Measurements from ENCODE around the gene APLNR. TPM values are rescaled to one million over a fixed set of nuclear protein-coding genes. Genes with fewer than 3 reads are reported as not detected.

The APLNR gene
- total RNA-seq, 5 donors from 2014 or later (not counting 1 experiment from before 2014, with no cell fraction given), result not detected

DNA sequence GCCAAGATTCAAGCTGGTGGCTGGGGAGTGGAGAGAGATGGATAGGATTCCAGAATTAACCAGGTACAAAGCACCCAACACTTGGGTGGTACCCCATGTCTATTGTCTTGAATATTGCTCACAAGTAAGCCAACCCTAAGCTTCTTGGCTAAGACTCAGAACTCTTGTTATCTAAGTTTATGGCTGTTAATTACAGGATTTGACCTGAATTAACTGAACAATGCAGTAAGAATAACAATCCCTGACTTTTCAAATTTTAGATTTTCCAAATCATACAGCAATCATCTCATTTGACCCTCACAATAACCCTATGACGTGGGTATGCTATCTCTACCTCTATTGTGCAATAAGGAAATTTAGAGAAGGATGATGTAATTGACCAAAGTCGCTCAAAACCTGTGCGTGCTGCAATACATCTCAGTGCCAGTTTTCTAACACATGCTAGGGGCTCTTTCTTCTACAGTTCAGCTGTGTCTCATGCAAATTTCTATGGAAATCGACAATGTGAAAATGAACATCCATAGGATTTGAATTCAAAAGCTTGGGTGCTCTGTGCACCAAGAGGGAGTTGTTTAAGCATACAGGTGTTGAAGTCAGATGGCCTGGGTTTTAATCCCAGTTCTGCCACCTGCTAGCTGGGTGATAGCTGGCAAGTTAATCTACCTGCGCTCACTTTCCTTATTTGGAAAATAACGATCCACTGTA, 40.1 kb upstream of the APLNR start:
- no peak for ATAC-seq (replicated peaks in 1 of 4)
- Histone ChIP-seq H3K27me3 (replicated peaks in 1 of 2; ENCODE audit: control insufficient read depth in 2 of 2, extremely low read depth in 1 of 2, insufficient read depth in 2 of 2, low read length in 1 of 2) (peaks cover 4 to 10% of the 10 kb centered on the region in 2 experiments), H3K27ac (ENCODE audit: low read length) (no peak overlapping the region), H3K9me3 (no peaks in the 10 kb centered on the region), H3K4me3 (ENCODE audit: control insufficient read depth in 1 of 2, extremely low read depth in 1 of 2, low read length in 1 of 2) (no peak overlapping the region), H3K36me3 (ENCODE audit: control insufficient read depth in 2 of 2, extremely low read depth in 1 of 2, insufficient read depth in 1 of 2, low read length in 1 of 2) (no peaks in the 10 kb centered on the region), H3K4me1 (ENCODE audit: control insufficient read depth in 1 of 2, extremely low read depth in 1 of 2, insufficient read depth in 2 of 2, low read length in 2 of 2) (no peaks in the 10 kb centered on the region)
- DNase-seq, result no peak
- Mint-ChIP-seq H3K4me3 (no peak overlapping the region), H3K4me1 (peaks cover 2 to 7% (median 4%) of the 10 kb centered on the region in 3 donors), H3K27me3 (peaks cover 20 to 25% of the 10 kb centered on the region in 2 donors), H3K27ac (no peak overlapping the region), H3K9me3 (peaks cover 4 to 8% (median 5%) of the 10 kb centered on the region in 3 donors), H3K36me3 (no peaks in the 10 kb centered on the region)
- ChIA-PET CTCF (no interaction called here), POLR2A (no interaction called here)
- 60% methylated on average over 2 of the region's 6 CpGs for WGBS (ENCODE audit: insufficient coverage)

DNA sequence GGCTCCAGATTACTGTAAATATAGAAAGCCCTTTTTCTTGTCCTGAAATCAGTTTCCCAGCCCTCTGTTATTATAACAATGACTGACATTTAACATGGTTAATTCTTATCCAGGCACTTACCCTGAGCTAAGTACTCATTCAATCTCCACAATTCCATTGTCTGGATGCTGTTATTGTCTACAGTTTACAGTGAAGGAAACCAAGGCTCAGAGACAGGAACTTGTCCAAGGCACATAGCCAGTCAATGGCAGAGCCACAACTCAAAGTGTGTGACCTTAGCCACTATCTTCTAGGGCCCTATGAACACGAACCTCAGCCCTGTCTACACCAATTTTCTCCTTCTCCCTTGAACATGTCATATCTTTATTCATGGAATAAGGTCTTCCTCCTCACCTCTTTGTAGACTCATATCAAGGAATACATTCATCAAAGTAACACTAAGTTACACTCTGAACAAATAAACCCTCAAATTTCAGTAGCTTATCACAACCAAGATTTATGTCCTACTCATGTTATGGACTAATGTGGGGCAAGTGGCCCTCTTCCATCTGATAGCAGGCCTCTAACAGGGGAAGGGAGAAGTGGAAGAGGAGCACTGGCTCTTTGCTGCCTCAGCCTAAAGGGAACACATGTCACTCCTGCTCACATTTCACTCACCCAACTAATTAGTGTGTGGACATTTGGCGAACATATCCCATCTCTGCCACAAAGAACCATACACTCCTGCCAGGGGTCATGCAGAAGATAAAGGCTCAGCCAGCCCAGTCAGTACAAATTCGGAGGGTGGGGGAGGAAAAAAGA, 39.3 kb upstream of the APLNR start:
- Histone ChIP-seq H3K27ac (ENCODE audit: low read length) (no peak overlapping the region), H3K4me1 (ENCODE audit: control insufficient read depth in 1 of 2, extremely low read depth in 1 of 2, insufficient read depth in 2 of 2, low read length in 2 of 2) (no peaks in the 10 kb centered on the region), H3K27me3 (replicated peaks in 1 of 2; ENCODE audit: control insufficient read depth in 2 of 2, extremely low read depth in 1 of 2, insufficient read depth in 2 of 2, low read length in 1 of 2) (peaks cover 4 to 10% of the 10 kb centered on the region in 2 experiments), H3K4me3 (ENCODE audit: control insufficient read depth in 1 of 2, extremely low read depth in 1 of 2, low read length in 1 of 2) (no peak overlapping the region), H3K36me3 (ENCODE audit: control insufficient read depth in 2 of 2, extremely low read depth in 1 of 2, insufficient read depth in 1 of 2, low read length in 1 of 2) (no peaks in the 10 kb centered on the region), H3K9me3 (no peaks in the 10 kb centered on the region)
- CTCF ChIA-PET, result no interaction called here
- Mint-ChIP-seq H3K4me3 (no peak overlapping the region), H3K9me3 (peaks cover 4 to 8% (median 5%) of the 10 kb centered on the region in 3 donors), H3K36me3 (no peaks in the 10 kb centered on the region), H3K27me3 (peaks cover 20 to 30% of the 10 kb centered on the region in 2 donors), H3K4me1 (peaks cover 2 to 7% (median 4%) of the 10 kb centered on the region in 3 donors), H3K27ac (no peak overlapping the region)
- 47% methylated on average over 2 of the region's 3 CpGs for WGBS (ENCODE audit: insufficient coverage)
- POLR2A ChIA-PET, result no interaction called here
- ATAC-seq (replicated peaks in 1 of 4) (no peak), DNase-seq (no peak)

DNA sequence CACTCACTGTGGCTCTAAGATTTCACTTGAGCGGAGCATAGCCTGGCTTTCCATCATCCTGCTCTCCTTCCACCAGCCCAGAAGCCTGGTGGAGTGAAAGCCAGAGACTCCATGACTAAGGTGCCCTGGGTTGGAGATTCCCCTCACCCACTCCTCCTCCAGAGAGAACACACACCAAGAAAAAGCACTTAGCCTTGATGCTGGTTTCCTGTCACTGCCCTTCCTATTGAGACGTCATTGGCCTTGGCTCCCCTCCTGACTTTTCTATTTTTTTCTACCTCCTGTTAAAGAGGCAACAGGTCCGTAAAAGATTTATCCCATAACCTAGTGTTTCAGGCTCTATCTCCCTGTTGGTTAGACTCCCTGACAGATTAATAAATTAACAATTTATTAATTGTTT, 38.5 kb upstream of the APLNR start:
- H3K9me3 ChIP-seq, result no peaks in the 10 kb centered on the region
- H3K9me3 Mint-ChIP-seq, result peaks cover 4 to 8% (median 5%) of the 10 kb centered on the region in 3 donors
- H3K27ac ChIP-seq (ENCODE audit: low read length), result no peak overlapping the region
- ChIA-PET CTCF (no interaction called here), POLR2A (no interaction called here)
- ATAC-seq (replicated peaks in 1 of 4), result no peak
- WGBS (ENCODE audit: insufficient coverage), result 0% methylated on average over 1 of the region's 3 CpGs
- peaks cover 4 to 16% of the 10 kb centered on the region in 2 experiments for H3K27me3 ChIP-seq (replicated peaks in 1 of 2; ENCODE audit: control insufficient read depth in 2 of 2, extremely low read depth in 1 of 2, insufficient read depth in 2 of 2, low read length in 1 of 2)
- H3K27me3 Mint-ChIP-seq, result peaks cover 20 to 30% of the 10 kb centered on the region in 2 donors
- no peaks in the 10 kb centered on the region for H3K36me3 Mint-ChIP-seq
- H3K4me3 ChIP-seq (ENCODE audit: control insufficient read depth in 1 of 2, extremely low read depth in 1 of 2, low read length in 1 of 2), result no peak overlapping the region
- H3K4me1 Mint-ChIP-seq, result peaks cover 2 to 7% (median 4%) of the 10 kb centered on the region in 3 donors
- no peak for DNase-seq
- H3K36me3 ChIP-seq (ENCODE audit: control insufficient read depth in 2 of 2, extremely low read depth in 1 of 2, insufficient read depth in 1 of 2, low read length in 1 of 2), result no peaks in the 10 kb centered on the region
- no peak overlapping the region for H3K27ac Mint-ChIP-seq
- no peaks in the 10 kb centered on the region for H3K4me1 ChIP-seq (ENCODE audit: control insufficient read depth in 1 of 2, extremely low read depth in 1 of 2, insufficient read depth in 2 of 2, low read length in 2 of 2)
- no peak overlapping the region for H3K4me3 Mint-ChIP-seq

DNA sequence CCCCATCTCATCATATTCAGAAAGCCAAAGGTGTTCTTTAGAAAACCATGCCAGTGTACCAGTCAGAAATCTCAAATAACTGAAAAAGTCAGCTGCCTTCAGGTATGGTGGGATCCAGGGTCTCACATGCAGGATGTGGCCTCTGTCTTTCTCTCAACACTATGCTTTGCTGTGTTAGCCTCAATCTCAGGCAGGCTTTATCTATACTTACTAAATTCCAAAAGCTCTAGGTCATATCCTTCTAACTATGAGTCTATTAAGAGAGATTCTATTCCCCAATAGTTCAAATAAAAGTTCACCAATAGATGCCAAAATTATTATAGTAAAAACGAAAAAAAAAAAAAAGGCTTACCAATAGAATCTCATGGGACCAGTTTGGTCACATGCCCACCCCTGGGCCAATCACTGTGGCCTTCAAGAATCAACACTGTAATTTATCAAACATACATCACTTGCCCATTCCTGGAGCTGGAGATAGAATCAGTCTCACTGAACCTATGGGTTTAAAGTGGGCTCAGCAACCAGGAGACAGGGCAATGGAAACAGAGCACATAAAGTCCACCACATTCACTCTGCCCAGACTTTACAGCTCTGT, 38.0 kb upstream of the APLNR start:
- DNase-seq, result no peak
- Histone ChIP-seq H3K27me3 (replicated peaks in 1 of 2; ENCODE audit: control insufficient read depth in 2 of 2, extremely low read depth in 1 of 2, insufficient read depth in 2 of 2, low read length in 1 of 2) (peaks cover 4 to 16% of the 10 kb centered on the region in 2 experiments), H3K4me3 (ENCODE audit: control insufficient read depth in 1 of 2, extremely low read depth in 1 of 2, low read length in 1 of 2) (no peak overlapping the region), H3K4me1 (ENCODE audit: control insufficient read depth in 1 of 2, extremely low read depth in 1 of 2, insufficient read depth in 2 of 2, low read length in 2 of 2) (no peaks in the 10 kb centered on the region), H3K27ac (ENCODE audit: low read length) (no peak overlapping the region), H3K9me3 (no peaks in the 10 kb centered on the region), H3K36me3 (ENCODE audit: control insufficient read depth in 2 of 2, extremely low read depth in 1 of 2, insufficient read depth in 1 of 2, low read length in 1 of 2) (no peaks in the 10 kb centered on the region)
- no peak for ATAC-seq (replicated peaks in 1 of 4)
- H3K36me3 Mint-ChIP-seq, result no peaks in the 10 kb centered on the region
- H3K4me1 Mint-ChIP-seq, result peaks cover 2 to 7% (median 4%) of the 10 kb centered on the region in 3 donors
- WGBS (ENCODE audit: insufficient coverage), result no CpG with 5 or more reads among the region's 1 CpG
- POLR2A ChIA-PET, result no interaction called here
- CTCF ChIA-PET, result interaction anchor here in 1 of 2 donors (0.7 kb wide), 1 partner anchor 54 kb away, joined by 3 read pairs; no protein-coding TSS in a partner anchor
- H3K4me3 Mint-ChIP-seq, result no peak overlapping the region
- peaks cover 20 to 30% of the 10 kb centered on the region in 2 donors for H3K27me3 Mint-ChIP-seq
- H3K9me3 Mint-ChIP-seq, result peaks cover 4 to 8% (median 5%) of the 10 kb centered on the region in 3 donors
- no peak overlapping the region for H3K27ac Mint-ChIP-seq

DNA sequence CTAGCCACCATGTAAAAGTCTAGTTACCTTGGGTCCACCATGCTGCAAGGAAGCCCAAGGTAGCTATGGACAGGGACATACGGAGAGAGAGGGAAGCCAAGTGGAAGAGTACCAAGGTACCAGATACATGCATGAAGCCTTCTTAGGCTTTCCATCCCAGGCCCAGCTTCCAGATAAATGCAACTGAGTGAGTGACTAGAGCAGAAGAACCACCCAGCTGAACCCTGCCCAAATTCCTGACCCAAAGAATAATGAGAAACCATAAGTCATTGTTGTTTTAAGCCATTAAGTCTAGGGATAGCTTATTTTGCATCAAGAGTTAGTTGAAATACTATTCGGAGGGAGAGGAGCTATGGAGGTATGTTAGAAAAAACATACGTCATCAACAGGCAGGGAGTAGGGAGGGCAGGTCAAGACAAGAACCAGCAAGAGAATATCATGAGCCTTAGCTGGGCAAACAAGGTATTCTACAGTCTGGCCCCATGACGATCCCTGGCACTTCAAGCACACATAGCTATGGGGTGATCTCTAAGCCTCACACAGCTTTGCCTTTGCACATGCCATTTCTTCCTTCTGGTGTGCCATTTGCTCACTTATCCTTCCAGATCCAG, 36.5 kb upstream of the APLNR start:
- H3K9me3 Mint-ChIP-seq, result peaks cover 4 to 8% (median 5%) of the 10 kb centered on the region in 3 donors
- peaks cover 4 to 19% of the 10 kb centered on the region in 2 experiments for H3K27me3 ChIP-seq (replicated peaks in 1 of 2; ENCODE audit: control insufficient read depth in 2 of 2, extremely low read depth in 1 of 2, insufficient read depth in 2 of 2, low read length in 1 of 2)
- H3K36me3 Mint-ChIP-seq, result no peaks in the 10 kb centered on the region
- no peak for ATAC-seq (replicated peaks in 1 of 4)
- H3K27ac ChIP-seq (ENCODE audit: low read length), result no peak overlapping the region
- ChIA-PET POLR2A (no interaction called here), CTCF (no interaction called here)
- 90% methylated on average over 4 of the region's 4 CpGs for WGBS (ENCODE audit: insufficient coverage)
- peaks cover 2 to 7% (median 4%) of the 10 kb centered on the region in 3 donors for H3K4me1 Mint-ChIP-seq
- H3K27ac Mint-ChIP-seq, result no peak overlapping the region
- H3K9me3 ChIP-seq, result no peaks in the 10 kb centered on the region
- no peak overlapping the region for H3K4me3 Mint-ChIP-seq
- H3K4me3 ChIP-seq (ENCODE audit: control insufficient read depth in 1 of 2, extremely low read depth in 1 of 2, low read length in 1 of 2), result no peak overlapping the region
- DNase-seq, result no peak
- no peaks in the 10 kb centered on the region for H3K36me3 ChIP-seq (ENCODE audit: control insufficient read depth in 2 of 2, extremely low read depth in 1 of 2, insufficient read depth in 1 of 2, low read length in 1 of 2)
- peaks cover 24 to 36% of the 10 kb centered on the region in 2 donors for H3K27me3 Mint-ChIP-seq
- no peaks in the 10 kb centered on the region for H3K4me1 ChIP-seq (ENCODE audit: control insufficient read depth in 1 of 2, extremely low read depth in 1 of 2, insufficient read depth in 2 of 2, low read length in 2 of 2)

DNA sequence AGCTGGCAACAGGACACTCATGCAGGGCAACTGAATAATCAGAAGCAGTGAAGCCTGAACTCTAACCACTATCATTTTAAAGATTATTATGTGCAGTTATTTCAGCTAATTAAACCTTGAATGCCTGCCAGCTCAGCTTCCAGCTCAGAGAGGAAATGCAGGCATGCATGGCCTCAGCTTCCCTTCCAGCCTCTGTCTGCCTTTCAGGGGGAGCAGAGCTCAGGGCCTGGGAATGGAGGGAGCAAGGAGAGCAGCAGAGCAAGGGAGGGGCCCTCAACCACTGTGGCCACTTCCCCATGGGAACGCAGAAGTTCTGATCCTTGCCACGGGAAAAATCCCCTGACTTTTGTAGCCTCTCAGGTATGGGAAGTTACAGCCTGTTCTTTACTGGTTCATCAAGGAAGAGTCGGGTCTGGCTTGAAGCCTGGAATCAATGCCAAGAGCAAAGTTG, 32.5 kb upstream of the APLNR start:
- WGBS (ENCODE audit: insufficient coverage), result 30% methylated on average over 3 of the region's 3 CpGs
- H3K4me1 Mint-ChIP-seq, result no peaks in the 10 kb centered on the region

More for the DNA sequence above, 32.5 kb upstream of the APLNR start:
- H3K27me3 Mint-ChIP-seq, result peaks cover 11 to 26% of the 10 kb centered on the region in 2 donors
- H3K9me3 Mint-ChIP-seq, result peaks cover 12 to 20% (median 18%) of the 10 kb centered on the region in 3 donors
- ChIA-PET CTCF (no interaction called here), POLR2A (no interaction called here)
- no peak overlapping the region for H3K4me3 Mint-ChIP-seq
- H3K36me3 Mint-ChIP-seq, result no peaks in the 10 kb centered on the region
- H3K27ac Mint-ChIP-seq, result no peak overlapping the region
- Histone ChIP-seq H3K4me3 (ENCODE audit: control insufficient read depth in 1 of 2, extremely low read depth in 1 of 2, low read length in 1 of 2) (no peak overlapping the region), H3K9me3 (no peaks in the 10 kb centered on the region), H3K4me1 (ENCODE audit: control insufficient read depth in 1 of 2, extremely low read depth in 1 of 2, insufficient read depth in 2 of 2, low read length in 2 of 2) (no peaks in the 10 kb centered on the region), H3K27ac (ENCODE audit: low read length) (no peak overlapping the region), H3K36me3 (ENCODE audit: control insufficient read depth in 2 of 2, extremely low read depth in 1 of 2, insufficient read depth in 1 of 2, low read length in 1 of 2) (no peaks in the 10 kb centered on the region), H3K27me3 (replicated peaks in 1 of 2; ENCODE audit: control insufficient read depth in 2 of 2, extremely low read depth in 1 of 2, insufficient read depth in 2 of 2, low read length in 1 of 2) (peaks cover 0 to 9% of the 10 kb centered on the region in 2 experiments)
- DNase-seq, result no peak
- no peak for ATAC-seq (replicated peaks in 1 of 4)

All from T-cell (primary cell).